ENCODE measurements around the gene DMD.
"Not testable (repeated sequence)": the region's sequence is repeated elsewhere in the genome, so short reads cannot be mapped to it uniquely, and the experiment has no call there.

The DMD gene

DNA sequence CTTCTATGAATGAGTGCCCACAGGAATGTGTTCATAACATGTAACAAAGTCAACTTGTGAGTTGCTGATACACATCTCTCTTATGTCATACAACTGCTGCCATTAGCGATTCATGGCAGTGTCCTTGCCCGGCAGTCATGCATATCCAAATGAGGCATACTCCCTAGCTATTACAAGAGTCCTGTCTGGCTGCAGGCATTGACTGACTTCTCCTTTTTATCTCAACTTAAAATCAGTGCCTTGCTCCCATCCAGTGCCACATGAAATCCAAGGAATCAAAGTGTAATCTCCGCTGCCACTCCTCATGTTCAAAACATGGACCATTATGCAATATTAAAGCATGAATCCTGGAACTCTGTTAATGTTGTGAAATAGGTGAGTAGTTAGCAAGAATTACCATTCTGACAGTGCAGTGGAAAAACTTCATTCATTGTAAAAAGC lies 1790.6 kb downstream of the DMD start:
- H3K4me3 ChIP-seq (ENCODE audit: low read depth, low read length), result no peak overlapping the region
- DNase-seq (ENCODE audit: low read depth), result no peak
- TF ChIP-seq, protein P1, sequence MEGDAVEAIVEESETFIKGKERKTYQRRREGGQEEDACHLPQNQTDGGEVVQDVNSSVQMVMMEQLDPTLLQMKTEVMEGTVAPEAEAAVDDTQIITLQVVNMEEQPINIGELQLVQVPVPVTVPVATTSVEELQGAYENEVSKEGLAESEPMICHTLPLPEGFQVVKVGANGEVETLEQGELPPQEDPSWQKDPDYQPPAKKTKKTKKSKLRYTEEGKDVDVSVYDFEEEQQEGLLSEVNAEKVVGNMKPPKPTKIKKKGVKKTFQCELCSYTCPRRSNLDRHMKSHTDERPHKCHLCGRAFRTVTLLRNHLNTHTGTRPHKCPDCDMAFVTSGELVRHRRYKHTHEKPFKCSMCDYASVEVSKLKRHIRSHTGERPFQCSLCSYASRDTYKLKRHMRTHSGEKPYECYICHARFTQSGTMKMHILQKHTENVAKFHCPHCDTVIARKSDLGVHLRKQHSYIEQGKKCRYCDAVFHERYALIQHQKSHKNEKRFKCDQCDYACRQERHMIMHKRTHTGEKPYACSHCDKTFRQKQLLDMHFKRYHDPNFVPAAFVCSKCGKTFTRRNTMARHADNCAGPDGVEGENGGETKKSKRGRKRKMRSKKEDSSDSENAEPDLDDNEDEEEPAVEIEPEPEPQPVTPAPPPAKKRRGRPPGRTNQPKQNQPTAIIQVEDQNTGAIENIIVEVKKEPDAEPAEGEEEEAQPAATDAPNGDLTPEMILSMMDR (IDR thresholded peaks at IDR 0.05; ENCODE audit: insufficient read depth, low read depth, low read length, missing control alignments), result no peak

DNA sequence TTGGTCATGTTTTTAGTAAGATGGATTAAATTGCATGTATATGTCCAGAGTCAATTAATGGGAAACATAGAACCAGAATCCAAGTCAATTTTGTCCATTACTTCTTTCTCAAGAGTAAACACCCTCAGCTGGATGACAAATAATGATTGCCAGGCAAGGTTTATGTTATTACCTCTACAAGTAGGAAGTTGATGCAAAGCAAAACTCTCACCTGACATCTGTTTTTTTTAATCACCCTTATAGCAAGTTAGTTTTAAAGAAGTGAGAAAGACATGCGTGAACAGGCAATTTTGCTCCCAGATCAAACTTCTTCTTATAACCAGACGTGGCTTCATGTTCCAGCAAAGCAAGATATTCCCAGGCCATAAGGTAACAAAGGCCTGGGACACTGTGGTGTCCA lies 1791.0 kb downstream of the DMD start:
- no peak overlapping the region for H3K4me3 ChIP-seq (ENCODE audit: low read depth, low read length)
- TF ChIP-seq, protein P1 (IDR thresholded peaks at IDR 0.05; ENCODE audit: insufficient read depth, low read depth, low read length, missing control alignments), result no peak
- DNase-seq (ENCODE audit: low read depth), result no peak

DNA sequence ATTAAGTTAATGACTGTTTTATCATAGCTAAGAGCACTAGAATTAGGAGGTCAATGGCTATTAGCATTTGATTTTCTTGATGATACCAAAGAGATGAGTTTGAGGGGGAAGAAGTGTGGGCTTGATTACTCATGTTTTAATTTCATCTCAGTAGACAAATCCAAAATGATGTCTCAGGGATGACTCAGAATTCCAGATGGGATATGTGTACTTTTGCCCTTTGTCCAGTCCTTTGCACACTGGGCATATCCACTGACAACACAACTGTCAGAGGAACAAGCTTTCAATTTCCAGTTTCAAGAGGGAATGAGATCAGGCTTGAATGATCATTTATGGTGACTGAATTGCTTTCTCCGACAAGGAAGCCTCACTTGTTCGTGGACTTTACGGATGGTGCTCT lies 1814.2 kb downstream of the DMD start:
- TF ChIP-seq, protein P1 (IDR thresholded peaks at IDR 0.05; ENCODE audit: insufficient read depth, low read depth, low read length, missing control alignments), result no peak
- DNase-seq (ENCODE audit: low read depth), result no peak
- no peak overlapping the region for H3K4me3 ChIP-seq (ENCODE audit: low read depth, low read length)

DNA sequence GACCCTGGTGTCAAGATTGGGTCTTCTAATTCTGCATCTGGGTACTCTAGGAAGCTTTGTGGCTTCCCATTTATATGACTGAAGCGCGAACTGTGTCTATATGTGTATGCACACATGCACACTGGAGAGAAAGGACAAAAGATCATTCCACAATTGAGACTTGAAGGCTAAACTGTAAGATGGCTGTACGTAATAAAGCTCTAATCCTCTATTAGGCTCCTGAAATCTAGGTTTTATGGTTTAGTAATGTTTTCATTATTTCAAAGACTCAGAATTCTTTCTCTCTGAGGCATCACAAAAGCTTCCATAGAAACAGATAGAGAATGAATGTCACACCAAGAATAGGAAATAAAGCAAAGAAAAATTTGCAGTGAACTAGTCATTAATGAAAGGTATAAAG lies 1818.8 kb downstream of the DMD start:
- no peak for DNase-seq (ENCODE audit: low read depth)
- H3K4me3 ChIP-seq (ENCODE audit: low read depth, low read length), result no peak overlapping the region
- TF ChIP-seq, protein P1 (IDR thresholded peaks at IDR 0.05; ENCODE audit: insufficient read depth, low read depth, low read length, missing control alignments), result no peak

DNA sequence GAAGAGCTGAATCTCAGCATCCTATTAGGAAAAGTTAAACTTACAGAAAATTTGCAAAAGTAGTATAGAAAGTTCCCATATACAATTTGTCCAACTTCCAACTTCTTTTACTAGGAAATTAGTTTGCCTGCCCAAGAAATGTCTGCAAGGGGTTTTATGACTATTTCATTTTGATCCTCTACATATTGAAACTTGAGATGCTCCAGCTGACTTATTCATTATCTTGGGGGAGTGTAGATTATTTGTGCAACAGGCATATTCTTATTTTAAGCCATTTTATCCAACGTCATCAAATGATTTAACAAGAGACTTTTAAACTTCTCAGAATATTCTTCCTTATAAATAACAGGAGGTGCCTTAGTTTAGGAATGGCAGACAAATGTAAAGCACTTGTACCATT lies 1822.4 kb downstream of the DMD start:
- TF ChIP-seq, protein P1 (IDR thresholded peaks at IDR 0.05; ENCODE audit: insufficient read depth, low read depth, low read length, missing control alignments), result no peak
- DNase-seq (ENCODE audit: low read depth), result no peak
- no peak overlapping the region for H3K4me3 ChIP-seq (ENCODE audit: low read depth, low read length)

DNA sequence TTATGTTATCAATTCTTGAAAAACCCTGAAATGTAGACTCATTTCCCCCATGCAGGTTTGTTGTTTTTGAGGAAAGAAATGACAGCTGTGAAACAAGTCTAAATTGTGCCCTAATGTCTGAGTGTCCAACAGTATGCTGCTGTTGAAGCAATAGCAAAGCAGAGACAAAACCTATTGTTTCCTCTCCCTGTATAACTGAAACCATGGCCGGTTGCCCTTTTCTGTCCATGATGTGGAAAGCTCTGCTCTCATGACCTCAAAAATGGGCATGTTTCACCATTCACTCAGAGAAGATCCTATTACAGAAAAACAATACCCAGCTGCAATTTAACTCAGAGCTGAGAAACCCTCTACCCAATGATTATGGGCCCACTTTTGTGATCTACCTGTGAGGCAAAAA lies 1826.9 kb downstream of the DMD start:
- H3K4me3 ChIP-seq (ENCODE audit: low read depth, low read length), result no peak overlapping the region
- no peak for DNase-seq (ENCODE audit: low read depth)
- TF ChIP-seq, protein P1 (IDR thresholded peaks at IDR 0.05; ENCODE audit: insufficient read depth, low read depth, low read length, missing control alignments), result no peak

DNA sequence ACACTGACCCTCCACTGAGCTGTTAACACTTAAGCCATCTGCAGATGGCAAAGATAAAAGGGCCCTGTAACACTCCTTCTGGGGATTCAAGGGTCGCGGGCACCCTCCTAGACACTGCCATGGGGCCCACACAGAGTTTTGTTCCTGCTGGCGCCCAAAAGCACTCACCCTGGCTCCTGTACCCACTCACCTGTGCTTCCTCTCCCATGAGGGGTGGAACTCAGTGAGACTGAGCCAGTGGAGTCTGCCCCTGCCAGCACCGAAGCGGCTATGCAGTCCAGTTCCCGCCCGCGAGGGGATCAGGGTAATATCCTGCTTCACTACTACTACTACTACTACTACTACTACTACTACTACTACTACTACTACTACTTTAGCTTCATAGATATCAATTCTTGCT lies 1827.4 kb downstream of the DMD start:
- DNase-seq (ENCODE audit: low read depth), result no peak
- H3K4me3 ChIP-seq (ENCODE audit: low read depth, low read length), result no peak overlapping the region
- TF ChIP-seq, protein P1 (IDR thresholded peaks at IDR 0.05; ENCODE audit: insufficient read depth, low read depth, low read length, missing control alignments), result no peak

DNA sequence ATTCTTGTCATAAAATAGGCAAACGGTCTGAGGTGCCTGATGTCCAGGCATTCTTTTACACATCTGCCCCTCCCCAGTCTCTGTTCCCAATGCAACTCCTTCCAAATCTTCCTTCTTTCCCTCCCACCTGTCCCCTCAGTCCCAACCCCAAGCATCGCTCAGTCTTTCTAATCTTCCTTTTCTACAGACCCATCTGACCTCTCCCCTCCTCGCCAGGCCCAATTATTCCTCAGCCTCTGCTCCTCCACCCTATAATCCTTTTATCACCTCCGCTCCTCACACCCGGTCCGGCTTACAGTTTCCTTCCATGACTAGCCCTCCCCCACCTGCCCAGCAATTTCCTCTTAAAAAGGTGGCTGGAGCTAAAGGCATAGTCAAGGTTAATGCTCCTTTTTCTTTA lies 1832.4 kb downstream of the DMD start:
- not testable (repeated sequence) for H3K4me3 ChIP-seq (ENCODE audit: low read depth, low read length); DNase-seq (ENCODE audit: low read depth)

DNA sequence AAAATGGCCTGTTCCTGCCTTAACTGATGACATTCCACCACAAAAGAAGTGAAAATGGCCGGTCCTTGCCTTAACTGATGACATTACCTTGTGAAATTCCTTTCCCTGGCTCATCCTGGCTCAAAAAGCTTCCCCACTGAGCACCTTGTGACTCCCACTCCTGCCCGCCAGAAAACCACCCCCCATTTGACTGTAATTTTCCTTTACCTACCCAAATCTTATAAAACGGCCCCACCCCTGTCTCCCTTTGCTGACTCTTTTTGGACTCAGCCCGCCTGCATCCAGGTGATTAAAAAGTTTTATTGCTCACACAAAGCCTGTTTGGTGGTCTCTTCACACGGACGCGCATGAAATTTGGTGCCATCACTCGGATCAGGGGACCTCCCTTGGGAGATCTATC lies 1833.5 kb downstream of the DMD start:
- DNase-seq (ENCODE audit: low read depth); H3K4me3 ChIP-seq (ENCODE audit: low read depth, low read length): not testable (repeated sequence)
